Fibroblast of mammary gland (primary cell): ENCODE data around the gene ASAP2.

ENCODE experiments used
- DNase-seq: peaks from one replicate; pipeline ENCODE4 v3.0.0-alpha.2; 2010; ENCODE audit warnings: low read depth
- H3K4me3 ChIP-seq: 2 replicates; pipeline ENCODE4 v1.5.1; 2011; ENCODE audit warnings: low read depth, mild to moderate bottlenecking, low read length, moderate library complexity; ENCODE audit not compliant: control insufficient read depth
- CTCF ChIP-seq: conservative IDR thresholded peaks from 2 replicates; pipeline ENCODE4 v1.5.1; 2011; ENCODE audit warnings: low read depth, low read length, inconsistent platforms; ENCODE audit not compliant: control insufficient read depth, insufficient read depth

Gene ASAP2

GRCh38 chr2:9342659-9343058 is 136.0 kb downstream of the ASAP2 start:
- no peak overlapping the region for H3K4me3 ChIP-seq
- no peak for TF ChIP-seq CTCF
- DNase-seq: no peak

GRCh38 chr2:9343524-9343923 is 136.9 kb downstream of the ASAP2 start:
- no peak overlapping the region for H3K4me3 ChIP-seq
- no peak for DNase-seq
- no peak for TF ChIP-seq CTCF

- no peak overlapping the region for H3K4me3 ChIP-seq
- no peak for DNase-seq
- TF ChIP-seq CTCF: no peak
Measured at GRCh38 chr2:9344434-9344833, 137.8 kb downstream of the ASAP2 start.

- no peak for DNase-seq
- TF ChIP-seq CTCF: no peak
- H3K4me3 ChIP-seq: no peak overlapping the region
Measured at GRCh38 chr2:9345343-9345742, 138.7 kb downstream of the ASAP2 start.

DNA sequence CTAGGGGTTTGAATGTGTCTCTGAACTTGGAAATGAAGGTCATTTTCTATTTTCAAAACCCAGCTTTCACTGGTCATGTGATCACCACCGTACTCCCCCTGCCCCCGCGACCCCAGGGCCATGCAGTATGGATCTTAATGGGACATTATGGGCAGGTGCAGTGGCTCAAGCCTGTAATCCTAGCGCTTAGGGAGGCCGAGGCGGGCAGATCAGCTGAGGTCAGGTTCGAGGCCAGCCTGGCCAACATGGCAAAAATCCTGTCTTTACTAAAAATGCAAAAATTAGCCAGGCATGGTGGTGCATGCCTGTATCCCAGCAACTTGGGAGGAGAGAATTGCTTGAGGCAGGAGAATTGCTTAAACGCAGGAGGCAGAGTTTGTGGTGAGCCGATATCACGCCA is 139.4 kb downstream of the ASAP2 start:
- no peak for DNase-seq
- no peak overlapping the region for H3K4me3 ChIP-seq
- no peak for TF ChIP-seq CTCF

DNA sequence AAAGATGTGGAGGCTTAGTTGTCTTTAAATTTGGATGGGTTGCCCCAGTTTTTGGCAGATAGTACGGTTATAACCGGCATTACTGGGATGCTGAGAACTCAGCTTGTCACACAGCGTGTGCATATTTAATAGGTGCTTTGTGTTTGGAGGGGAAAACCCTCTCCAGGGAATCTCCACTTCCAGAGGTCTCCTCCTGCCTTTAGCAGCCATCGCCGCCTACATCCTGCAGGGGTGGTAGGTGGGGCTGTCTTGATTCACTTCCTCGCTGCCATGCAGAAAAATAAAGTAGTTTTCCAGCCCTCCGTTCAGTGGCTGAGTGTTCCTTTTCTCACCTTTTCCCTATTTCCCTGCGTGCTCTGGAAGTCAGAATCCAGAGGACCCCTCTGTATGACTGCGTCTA is 140.3 kb downstream of the ASAP2 start:
- no peak overlapping the region for H3K4me3 ChIP-seq
- DNase-seq: no peak
- TF ChIP-seq CTCF: no peak

GRCh38 chr2:9347411-9347881 is 140.8 kb downstream of the ASAP2 start:
- H3K4me3 ChIP-seq: no peak overlapping the region
- peak; percentile 78 for DNase-seq
- no peak for TF ChIP-seq CTCF
